AG10803 (cell line): ENCODE data around the gene BICDL1.
"Not testable (repeated sequence)": the region's sequence is repeated elsewhere in the genome, so short reads cannot be mapped to it uniquely, and the experiment has no call there.

ENCODE experiments used
- DNase-seq: peaks from one replicate; pipeline ENCODE4 v3.0.0; 2010; ENCODE audit warnings: low read depth
- H3K4me3 ChIP-seq: 2 replicates; pipeline ENCODE4 v1.5.1; 2011; ENCODE audit warnings: mild to moderate bottlenecking, low read length, control low read depth
- CTCF ChIP-seq: conservative IDR thresholded peaks from 2 replicates; pipeline ENCODE4 v1.5.1; 2011; ENCODE audit warnings: mild to moderate bottlenecking, low read length, control low read depth, inconsistent platforms

The BICDL1 gene

DNA sequence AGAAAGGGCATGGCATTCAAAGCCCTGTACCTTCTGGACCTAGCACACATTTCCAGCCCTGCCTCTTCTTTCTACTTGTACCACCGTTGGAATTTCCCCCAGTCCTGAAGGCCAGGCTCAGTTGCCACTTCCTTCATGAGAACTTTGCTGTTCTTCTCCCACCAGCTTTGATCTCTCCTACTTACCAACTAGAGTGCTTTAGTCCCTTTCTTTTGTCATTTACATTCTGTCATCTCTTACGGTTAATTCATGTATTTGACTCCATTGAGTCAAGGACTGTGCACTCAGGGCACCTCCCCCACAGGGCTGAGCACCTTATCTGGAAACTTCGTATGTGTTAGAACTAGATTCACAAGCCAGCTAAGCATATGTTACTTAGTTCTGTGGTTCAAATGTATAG, 26.3 kb downstream of the BICDL1 start:
- H3K4me3 ChIP-seq: no peak overlapping the region
- TF ChIP-seq CTCF: no peak
- no peak for DNase-seq

GRCh38 chr12:120016199-120016598, 27.2 kb downstream of the BICDL1 start:
- H3K4me3 ChIP-seq, DNase-seq: not testable (repeated sequence)

DNA sequence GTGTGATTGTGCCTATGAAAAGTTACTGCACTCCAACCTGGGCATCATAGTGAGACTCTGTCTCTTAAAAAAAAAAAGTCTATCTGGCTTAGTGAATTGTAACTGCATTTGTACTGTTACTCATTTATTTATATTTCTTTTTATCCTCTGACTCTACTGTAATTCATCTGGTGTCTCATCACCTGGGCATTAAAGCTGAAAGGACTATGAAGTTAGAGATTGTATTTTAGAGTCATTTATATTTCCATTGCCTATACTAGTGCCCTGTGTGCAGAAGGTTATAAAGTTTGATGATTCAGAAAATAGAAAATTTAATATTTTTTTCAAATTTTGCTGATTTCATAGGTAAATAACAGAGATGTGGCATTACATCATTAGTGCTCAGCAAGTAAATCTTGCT, 30.2 kb downstream of the BICDL1 start:
- DNase-seq: no peak
- TF ChIP-seq CTCF: no peak
- H3K4me3 ChIP-seq: no peak overlapping the region

DNA sequence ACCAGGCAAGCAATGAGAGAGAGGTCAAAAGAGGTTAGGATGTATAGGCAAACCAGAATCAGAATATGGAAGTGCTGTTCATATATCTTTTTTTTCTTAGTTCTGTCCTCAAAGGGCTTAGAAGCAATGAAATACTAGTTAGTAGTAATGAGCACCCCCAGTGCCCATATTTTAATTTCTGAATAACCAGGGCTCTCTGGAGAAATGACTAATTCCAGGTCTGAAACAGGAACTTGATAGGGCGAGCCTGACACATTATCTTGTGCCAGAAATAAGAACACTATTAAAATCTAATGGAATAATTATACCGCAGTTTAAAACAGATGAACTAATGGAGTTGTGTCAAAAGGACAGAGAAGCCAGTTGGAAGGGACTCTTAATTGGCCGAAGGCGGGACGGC, 30.9 kb downstream of the BICDL1 start:
- DNase-seq: no peak
- no peak for TF ChIP-seq CTCF
- H3K4me3 ChIP-seq: no peak overlapping the region

DNA sequence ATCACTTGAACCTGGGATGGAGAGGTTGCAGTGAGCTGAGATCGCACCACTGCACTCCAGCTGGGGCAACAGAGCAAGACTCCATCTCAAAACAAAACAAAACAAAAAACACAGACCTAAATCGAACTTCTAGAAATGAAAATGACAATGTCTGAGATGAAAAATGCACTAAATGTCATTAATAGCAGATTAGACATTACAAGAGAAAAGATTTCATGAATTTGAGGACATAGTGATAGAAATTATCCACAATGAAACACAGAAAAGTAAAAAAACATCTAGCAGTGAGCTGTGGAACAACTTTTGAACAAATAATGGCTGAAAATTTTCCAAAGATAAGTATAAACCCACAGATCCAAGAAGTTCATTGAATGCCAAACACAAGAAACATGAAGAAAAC, 35.2 kb downstream of the BICDL1 start:
- H3K4me3 ChIP-seq: no peak overlapping the region
- TF ChIP-seq CTCF: no peak
- DNase-seq: no peak

DNA sequence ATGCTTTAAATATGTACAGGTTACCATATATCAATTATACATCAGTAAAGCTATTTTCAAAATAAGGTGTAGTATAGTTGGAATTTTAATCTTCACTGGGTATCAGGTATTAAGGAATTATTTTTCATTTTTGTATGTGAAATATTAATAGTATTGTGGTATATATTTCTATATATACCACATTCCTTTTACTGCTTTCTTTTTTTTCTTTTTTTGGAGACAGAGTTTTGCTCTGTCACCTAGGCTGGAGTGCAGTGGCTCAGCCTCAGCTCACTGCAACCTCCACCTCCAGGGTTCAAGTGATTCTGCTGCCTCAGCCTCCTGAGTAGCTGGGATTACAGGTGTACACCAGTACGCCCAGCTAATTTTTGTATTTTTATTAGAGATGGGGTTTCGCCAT, 36.6 kb downstream of the BICDL1 start:
- no peak overlapping the region for H3K4me3 ChIP-seq
- TF ChIP-seq CTCF: no peak
- no peak for DNase-seq

DNA sequence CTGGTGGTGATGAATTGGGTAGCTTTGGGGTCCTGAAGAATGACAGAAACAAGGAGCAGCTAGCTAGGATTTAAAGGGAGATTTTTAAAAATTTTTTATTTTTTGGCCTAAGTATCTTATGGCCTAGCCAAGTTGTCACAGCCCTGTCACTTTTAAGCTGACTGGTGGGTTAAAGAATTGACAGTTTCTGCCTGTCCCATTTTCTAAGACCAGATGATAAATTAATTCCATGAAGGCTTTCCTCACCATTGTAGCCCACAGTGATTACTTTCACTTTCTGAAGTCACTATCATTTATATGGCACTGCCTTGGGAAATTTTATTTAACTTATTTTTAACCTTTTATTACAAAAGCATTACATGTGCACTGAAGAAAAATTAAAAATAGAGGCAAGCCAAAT, 43.2 kb downstream of the BICDL1 start:
- no peak overlapping the region for H3K4me3 ChIP-seq
- DNase-seq: no peak
- no peak for TF ChIP-seq CTCF

GRCh38 chr12:120037851-120038250, 48.8 kb downstream of the BICDL1 start:
- DNase-seq: no peak
- TF ChIP-seq CTCF: no peak
- H3K4me3 ChIP-seq: no peak overlapping the region
